HepG2 (cell line): ENCODE results near the gene CACNB4. TPM values are rescaled to one million over a fixed set of nuclear protein-coding genes. Genes with fewer than 3 reads are reported as not detected.

Experiments used
- ARID4A ChIP-seq: sonication (generic); formaldehyde crosslinking; IDR thresholded peaks from 2 replicates; pipeline ENCODE4 v1.5.0; 2020; ENCODE audit warnings: mild to moderate bottlenecking, missing genetic modification reagents, borderline replicate concordance
- CBX5 ChIP-seq: sonication (generic); formaldehyde crosslinking; IDR thresholded peaks from 2 replicates; pipeline ENCODE4 v1.4.0; 2020; ENCODE audit warnings: missing genetic modification reagents, borderline replicate concordance
- ETV6 ChIP-seq: sonication (generic); formaldehyde crosslinking; conservative IDR thresholded peaks from 2 replicates; pipeline ENCODE4 v1.4.0; 2020; ENCODE audit warnings: missing genetic modification reagents
- GZF1 ChIP-seq: sonication (generic); formaldehyde crosslinking; IDR thresholded peaks from 2 replicates; pipeline ENCODE4 v1.5.1; 2020; ENCODE audit warnings: mild to moderate bottlenecking, missing genetic modification reagents
- ONECUT2 ChIP-seq: sonication (generic); formaldehyde crosslinking; IDR thresholded peaks from 2 replicates; pipeline ENCODE4 v1.4.0; 2020; ENCODE audit warnings: missing genetic modification reagents
- ZNF274 ChIP-seq: sonication (generic); formaldehyde crosslinking; IDR thresholded peaks from 2 replicates; pipeline ENCODE4 v1.5.1; 2020; ENCODE audit warnings: mild to moderate bottlenecking, missing genetic modification reagents
- ZNF34 ChIP-seq: sonication (generic); formaldehyde crosslinking; IDR thresholded peaks from 2 replicates; pipeline ENCODE4 v1.4.0; 2020; ENCODE audit warnings: mild to moderate bottlenecking, missing genetic modification reagents, borderline replicate concordance
- ZNF362 ChIP-seq: sonication (generic); formaldehyde crosslinking; IDR thresholded peaks from 2 replicates; pipeline ENCODE4 v1.4.0; 2020; ENCODE audit warnings: missing genetic modification reagents, mild to moderate bottlenecking, borderline replicate concordance
- ZNF556 ChIP-seq: sonication (generic); formaldehyde crosslinking; IDR thresholded peaks from 2 replicates; pipeline ENCODE4 v1.4.0; 2020; ENCODE audit warnings: mild to moderate bottlenecking, missing genetic modification reagents, borderline replicate concordance
- polyA plus RNA-seq, 8 experiments: library from polyadenylated mRNA; depleted of rRNA in 3 of 8; stranded (reverse) in 7 of 8; unstranded in 1 of 8; fragments of >200 nt; fragmentation: Illumina TruSeq in 4 of 8; extraction: Trizol in 4 of 8; gene quantifications; 2 replicates each; pipeline versions ENCODE4 v1.2.1 to v1.2.3, GENCODE V29; 2011 to 2016; ENCODE audit warnings: low read depth in 4 of 8, missing spikeins in 1 of 8, mixed read lengths in 1 of 8; ENCODE audit not compliant: insufficient read depth in 1 of 8
- total RNA-seq, 5 experiments: library from RNA; depleted of rRNA; stranded (reverse); fragments of >200 nt; fragmentation: Illumina TruSeq; extraction: Trizol; gene quantifications; 2 replicates each; pipeline ENCODE4 v1.2.3, GENCODE V29; 2016; ENCODE audit warnings: low read depth in 1 of 5
- TF ChIP-seq, protein P1 (sequence below): sonication (generic); formaldehyde crosslinking; conservative IDR thresholded peaks from 2 replicates; pipeline ENCODE4 v1.4.0; 2020; ENCODE audit warnings: mild to moderate bottlenecking, missing genetic modification reagents, moderate library complexity
- TF ChIP-seq, protein P2 (sequence below): sonication (generic); formaldehyde crosslinking; IDR thresholded peaks from 2 replicates; pipeline ENCODE4 v1.4.0; 2020; ENCODE audit warnings: mild to moderate bottlenecking, missing genetic modification reagents, borderline replicate concordance
- TF ChIP-seq, protein P3 (sequence below): sonication (generic); formaldehyde crosslinking; IDR thresholded peaks from 2 replicates; pipeline ENCODE4 v1.4.0; 2020; ENCODE audit warnings: missing genetic modification reagents, mild to moderate bottlenecking, borderline replicate concordance

The CACNB4 gene
- total and polyA plus RNA-seq, 2 of the 13 experiments (the other 11 are each of a cell fraction or from before 2014, with no cell fraction given) = 5.1 to 14.3 TPM

DNA sequence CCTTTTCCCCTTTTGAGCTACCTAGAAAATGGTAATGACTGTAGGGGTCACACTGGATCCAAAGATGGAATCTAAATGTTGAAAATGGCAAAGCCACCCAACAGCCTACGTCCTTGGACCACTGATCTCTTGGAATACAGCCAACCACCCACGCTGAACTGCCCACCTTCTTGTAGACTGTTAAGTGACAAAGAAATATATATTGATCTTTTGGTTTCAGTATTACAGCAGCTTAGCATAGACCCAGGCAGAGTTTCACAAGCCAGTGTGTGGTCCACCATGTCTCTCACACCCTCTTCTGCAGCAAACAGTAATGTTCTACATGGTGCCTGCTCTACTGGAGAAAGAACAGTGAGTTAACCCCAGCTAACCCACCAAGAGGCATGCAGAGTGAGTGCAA is 20.2 kb downstream of the CACNB4 start (continued):
- TF ChIP-seq, protein P1, sequence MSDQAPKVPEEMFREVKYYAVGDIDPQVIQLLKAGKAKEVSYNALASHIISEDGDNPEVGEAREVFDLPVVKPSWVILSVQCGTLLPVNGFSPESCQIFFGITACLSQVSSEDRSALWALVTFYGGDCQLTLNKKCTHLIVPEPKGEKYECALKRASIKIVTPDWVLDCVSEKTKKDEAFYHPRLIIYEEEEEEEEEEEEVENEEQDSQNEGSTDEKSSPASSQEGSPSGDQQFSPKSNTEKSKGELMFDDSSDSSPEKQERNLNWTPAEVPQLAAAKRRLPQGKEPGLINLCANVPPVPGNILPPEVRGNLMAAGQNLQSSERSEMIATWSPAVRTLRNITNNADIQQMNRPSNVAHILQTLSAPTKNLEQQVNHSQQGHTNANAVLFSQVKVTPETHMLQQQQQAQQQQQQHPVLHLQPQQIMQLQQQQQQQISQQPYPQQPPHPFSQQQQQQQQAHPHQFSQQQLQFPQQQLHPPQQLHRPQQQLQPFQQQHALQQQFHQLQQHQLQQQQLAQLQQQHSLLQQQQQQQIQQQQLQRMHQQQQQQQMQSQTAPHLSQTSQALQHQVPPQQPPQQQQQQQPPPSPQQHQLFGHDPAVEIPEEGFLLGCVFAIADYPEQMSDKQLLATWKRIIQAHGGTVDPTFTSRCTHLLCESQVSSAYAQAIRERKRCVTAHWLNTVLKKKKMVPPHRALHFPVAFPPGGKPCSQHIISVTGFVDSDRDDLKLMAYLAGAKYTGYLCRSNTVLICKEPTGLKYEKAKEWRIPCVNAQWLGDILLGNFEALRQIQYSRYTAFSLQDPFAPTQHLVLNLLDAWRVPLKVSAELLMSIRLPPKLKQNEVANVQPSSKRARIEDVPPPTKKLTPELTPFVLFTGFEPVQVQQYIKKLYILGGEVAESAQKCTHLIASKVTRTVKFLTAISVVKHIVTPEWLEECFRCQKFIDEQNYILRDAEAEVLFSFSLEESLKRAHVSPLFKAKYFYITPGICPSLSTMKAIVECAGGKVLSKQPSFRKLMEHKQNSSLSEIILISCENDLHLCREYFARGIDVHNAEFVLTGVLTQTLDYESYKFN = peak; percentile 51
- TF ChIP-seq CBX5 = no peak
- TF ChIP-seq, protein P2, sequence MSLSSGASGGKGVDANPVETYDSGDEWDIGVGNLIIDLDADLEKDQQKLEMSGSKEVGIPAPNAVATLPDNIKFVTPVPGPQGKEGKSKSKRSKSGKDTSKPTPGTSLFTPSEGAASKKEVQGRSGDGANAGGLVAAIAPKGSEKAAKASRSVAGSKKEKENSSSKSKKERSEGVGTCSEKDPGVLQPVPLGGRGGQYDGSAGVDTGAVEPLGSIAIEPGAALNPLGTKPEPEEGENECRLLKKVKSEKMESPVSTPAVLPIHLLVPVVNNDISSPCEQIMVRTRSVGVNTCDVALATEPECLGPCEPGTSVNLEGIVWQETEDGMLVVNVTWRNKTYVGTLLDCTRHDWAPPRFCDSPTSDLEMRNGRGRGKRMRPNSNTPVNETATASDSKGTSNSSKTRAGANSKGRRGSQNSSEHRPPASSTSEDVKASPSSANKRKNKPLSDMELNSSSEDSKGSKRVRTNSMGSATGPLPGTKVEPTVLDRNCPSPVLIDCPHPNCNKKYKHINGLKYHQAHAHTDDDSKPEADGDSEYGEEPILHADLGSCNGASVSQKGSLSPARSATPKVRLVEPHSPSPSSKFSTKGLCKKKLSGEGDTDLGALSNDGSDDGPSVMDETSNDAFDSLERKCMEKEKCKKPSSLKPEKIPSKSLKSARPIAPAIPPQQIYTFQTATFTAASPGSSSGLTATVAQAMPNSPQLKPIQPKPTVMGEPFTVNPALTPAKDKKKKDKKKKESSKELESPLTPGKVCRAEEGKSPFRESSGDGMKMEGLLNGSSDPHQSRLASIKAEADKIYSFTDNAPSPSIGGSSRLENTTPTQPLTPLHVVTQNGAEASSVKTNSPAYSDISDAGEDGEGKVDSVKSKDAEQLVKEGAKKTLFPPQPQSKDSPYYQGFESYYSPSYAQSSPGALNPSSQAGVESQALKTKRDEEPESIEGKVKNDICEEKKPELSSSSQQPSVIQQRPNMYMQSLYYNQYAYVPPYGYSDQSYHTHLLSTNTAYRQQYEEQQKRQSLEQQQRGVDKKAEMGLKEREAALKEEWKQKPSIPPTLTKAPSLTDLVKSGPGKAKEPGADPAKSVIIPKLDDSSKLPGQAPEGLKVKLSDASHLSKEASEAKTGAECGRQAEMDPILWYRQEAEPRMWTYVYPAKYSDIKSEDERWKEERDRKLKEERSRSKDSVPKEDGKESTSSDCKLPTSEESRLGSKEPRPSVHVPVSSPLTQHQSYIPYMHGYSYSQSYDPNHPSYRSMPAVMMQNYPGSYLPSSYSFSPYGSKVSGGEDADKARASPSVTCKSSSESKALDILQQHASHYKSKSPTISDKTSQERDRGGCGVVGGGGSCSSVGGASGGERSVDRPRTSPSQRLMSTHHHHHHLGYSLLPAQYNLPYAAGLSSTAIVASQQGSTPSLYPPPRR (CRISPR knock-in tag) = no peak
- TF ChIP-seq ZNF362 (CRISPR knock-in tag) = no peak
- no peak for TF ChIP-seq ETV6 (CRISPR knock-in tag)
- 0 out of 2 replicates have a peak, but pooled peaks have one; percentile 24 for TF ChIP-seq ARID4A (CRISPR knock-in tag)
- TF ChIP-seq ZNF34 (CRISPR knock-in tag) = no peak
- TF ChIP-seq, protein P3, sequence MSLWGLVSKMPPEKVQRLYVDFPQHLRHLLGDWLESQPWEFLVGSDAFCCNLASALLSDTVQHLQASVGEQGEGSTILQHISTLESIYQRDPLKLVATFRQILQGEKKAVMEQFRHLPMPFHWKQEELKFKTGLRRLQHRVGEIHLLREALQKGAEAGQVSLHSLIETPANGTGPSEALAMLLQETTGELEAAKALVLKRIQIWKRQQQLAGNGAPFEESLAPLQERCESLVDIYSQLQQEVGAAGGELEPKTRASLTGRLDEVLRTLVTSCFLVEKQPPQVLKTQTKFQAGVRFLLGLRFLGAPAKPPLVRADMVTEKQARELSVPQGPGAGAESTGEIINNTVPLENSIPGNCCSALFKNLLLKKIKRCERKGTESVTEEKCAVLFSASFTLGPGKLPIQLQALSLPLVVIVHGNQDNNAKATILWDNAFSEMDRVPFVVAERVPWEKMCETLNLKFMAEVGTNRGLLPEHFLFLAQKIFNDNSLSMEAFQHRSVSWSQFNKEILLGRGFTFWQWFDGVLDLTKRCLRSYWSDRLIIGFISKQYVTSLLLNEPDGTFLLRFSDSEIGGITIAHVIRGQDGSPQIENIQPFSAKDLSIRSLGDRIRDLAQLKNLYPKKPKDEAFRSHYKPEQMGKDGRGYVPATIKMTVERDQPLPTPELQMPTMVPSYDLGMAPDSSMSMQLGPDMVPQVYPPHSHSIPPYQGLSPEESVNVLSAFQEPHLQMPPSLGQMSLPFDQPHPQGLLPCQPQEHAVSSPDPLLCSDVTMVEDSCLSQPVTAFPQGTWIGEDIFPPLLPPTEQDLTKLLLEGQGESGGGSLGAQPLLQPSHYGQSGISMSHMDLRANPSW (CRISPR knock-in tag) = no peak
- no peak for TF ChIP-seq GZF1 (CRISPR knock-in tag)
- no peak for TF ChIP-seq ZNF556
- no peak for TF ChIP-seq ZNF274 (CRISPR knock-in tag)
- 0 out of 2 replicates have a peak, but pooled peaks have one; percentile 19 for TF ChIP-seq ONECUT2 (CRISPR knock-in tag)
